Astrocyte (in vitro differentiated cells and primary cell): ENCODE measurements around the gene HNRNPH2. TPM values are rescaled to one million over a fixed set of nuclear protein-coding genes. Genes with fewer than 3 reads are reported as not detected.
A peak's percentile ranks its signal among the peaks of the same experiment; 100 is the strongest.

Experiments
- DNase-seq: peaks from one replicate; pipeline ENCODE4 v3.0.0-alpha.2; 2010; ENCODE audit warnings: low read depth
- FAIRE-seq: peaks from 2 replicates; lab custom pipeline; 2011; peaks lifted over from hg19 to GRCh38; lab: Jason Lieb, UNC
- H2AFZ ChIP-seq: 2 replicates; pipeline ENCODE4 v1.6.0; 2012; ENCODE audit warnings: low read depth, low read length, inconsistent platforms
- H3K27ac ChIP-seq: 2 replicates; pipeline ENCODE4 v1.5.1; 2011; ENCODE audit warnings: low read depth, low read length, inconsistent platforms
- H3K27me3 ChIP-seq: 2 replicates; pipeline ENCODE4 v1.6.0; 2011; ENCODE audit warnings: low read length, inconsistent platforms; ENCODE audit not compliant: insufficient read depth
- H3K36me3 ChIP-seq: 2 replicates; pipeline ENCODE4 v1.5.1; 2011; ENCODE audit warnings: low read length, inconsistent platforms; ENCODE audit not compliant: insufficient read depth
- H3K4me1 ChIP-seq: 2 replicates; pipeline ENCODE4 v1.5.1; 2011; ENCODE audit warnings: low read length, inconsistent platforms; ENCODE audit not compliant: insufficient read depth
- H3K4me2 ChIP-seq: 2 replicates; pipeline ENCODE4 v1.6.0; 2012; ENCODE audit warnings: low read length, inconsistent platforms
- H3K4me3 ChIP-seq: 2 replicates; pipeline ENCODE4 v1.5.1; 2011; ENCODE audit warnings: low read depth, mild to moderate bottlenecking, low read length, inconsistent platforms; ENCODE audit not compliant: insufficient read depth
- H3K79me2 ChIP-seq: 2 replicates; pipeline ENCODE4 v1.6.0; 2012; ENCODE audit warnings: mild to moderate bottlenecking, low read length, inconsistent platforms; ENCODE audit not compliant: insufficient read depth
- H3K9ac ChIP-seq: 2 replicates; pipeline ENCODE4 v1.6.0; 2012; ENCODE audit warnings: mild to moderate bottlenecking, low read length, inconsistent platforms
- H3K9me3 ChIP-seq: 2 replicates; pipeline ENCODE4 v1.5.1; 2012; ENCODE audit warnings: low read depth, mild to moderate bottlenecking, low read length, inconsistent platforms; ENCODE audit not compliant: insufficient read depth
- H4K20me1 ChIP-seq: 2 replicates; pipeline ENCODE4 v1.6.0; 2012; ENCODE audit warnings: low read length, inconsistent platforms; ENCODE audit not compliant: insufficient read depth
- H3K27ac Mint-ChIP-seq: one replicate; pipeline ENCODE4 v1.8.0; 2021; ENCODE audit warnings: mild to moderate bottlenecking, mixed read lengths; ENCODE audit not compliant: unreplicated experiment
- H3K27me3 Mint-ChIP-seq: one replicate; pipeline ENCODE4 v1.8.0; 2021; ENCODE audit warnings: low read depth, mixed read lengths; ENCODE audit not compliant: unreplicated experiment
- H3K36me3 Mint-ChIP-seq: one replicate; pipeline ENCODE4 v1.8.0; 2021; ENCODE audit warnings: low read depth, mixed read lengths; ENCODE audit not compliant: unreplicated experiment
- H3K4me1 Mint-ChIP-seq: one replicate; pipeline ENCODE4 v1.8.0; 2021; ENCODE audit warnings: low read depth, mixed read lengths; ENCODE audit not compliant: unreplicated experiment
- H3K4me3 Mint-ChIP-seq: one replicate; pipeline ENCODE4 v1.8.0; 2021; ENCODE audit warnings: mild to moderate bottlenecking, moderate library complexity, mixed read lengths; ENCODE audit not compliant: unreplicated experiment
- H3K9me3 Mint-ChIP-seq: one replicate; pipeline ENCODE4 v1.8.0; 2021; ENCODE audit warnings: mild to moderate bottlenecking, mixed read lengths; ENCODE audit not compliant: unreplicated experiment
- CTCF ChIP-seq: IDR thresholded peaks from 2 replicates; pipeline ENCODE4 v1.5.1; 2011; ENCODE audit warnings: low read depth, mild to moderate bottlenecking, inconsistent platforms, low read length, moderate library complexity; ENCODE audit not compliant: insufficient read depth
- EZH2 ChIP-seq: IDR thresholded peaks from 2 replicates; pipeline ENCODE4 v1.6.1; 2012; ENCODE audit warnings: mild to moderate bottlenecking, low read length, inconsistent platforms; ENCODE audit not compliant: insufficient read depth
- total RNA-seq: library from RNA; stranded (reverse); gene quantifications from 2 replicates; pipeline ENCODE4 v1.2.1, GENCODE V29; 2021

HNRNPH2 gene
- total RNA-seq, 1 donor from 2014 or later: 48.9 TPM

DNA sequence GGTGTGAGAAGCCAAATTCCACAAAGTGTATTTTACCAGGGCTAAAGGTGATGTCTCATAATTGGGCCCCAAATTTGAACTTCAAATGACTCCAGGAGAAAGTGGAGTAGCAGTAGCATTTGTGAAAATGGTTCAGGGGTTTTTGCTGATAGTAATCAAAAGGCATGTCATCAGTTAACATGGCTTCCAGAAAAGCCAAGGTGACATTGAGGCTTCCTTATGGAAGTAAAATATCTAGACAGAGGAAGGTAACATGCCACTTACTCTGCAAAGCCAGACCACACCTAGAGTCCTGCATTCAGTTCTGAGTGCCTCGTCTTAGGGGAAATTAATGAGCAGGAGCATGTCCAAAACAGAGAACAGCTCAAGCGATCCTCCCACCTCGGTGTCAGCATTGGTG, 19.4 kb upstream of the HNRNPH2 start:
- Histone ChIP-seq H3K36me3 (peaks cover 12% of the 10 kb centered on the region), H3K4me2 (no peak overlapping the region), H4K20me1 (peaks cover 15% of the 10 kb centered on the region), H3K27me3 (no peaks in the 10 kb centered on the region), H2AFZ (no peak overlapping the region), H3K27ac (no peak overlapping the region), H3K9me3 (no peaks in the 10 kb centered on the region), H3K9ac (no peak overlapping the region), H3K79me2 (peaks cover 26% of the 10 kb centered on the region), H3K4me3 (no peak overlapping the region), H3K4me1 (peaks cover 8% of the 10 kb centered on the region)
- Mint-ChIP-seq H3K27me3 (peaks cover 2% of the 10 kb centered on the region), H3K9me3 (no peaks in the 10 kb centered on the region), H3K4me3 (no peak overlapping the region), H3K36me3 (peaks cover 3% of the 10 kb centered on the region), H3K4me1 (peaks cover 2% of the 10 kb centered on the region), H3K27ac (no peak overlapping the region)
- no peak for FAIRE-seq
- TF ChIP-seq EZH2: no peak
- TF ChIP-seq CTCF: no peak
- DNase-seq: no peak

DNA sequence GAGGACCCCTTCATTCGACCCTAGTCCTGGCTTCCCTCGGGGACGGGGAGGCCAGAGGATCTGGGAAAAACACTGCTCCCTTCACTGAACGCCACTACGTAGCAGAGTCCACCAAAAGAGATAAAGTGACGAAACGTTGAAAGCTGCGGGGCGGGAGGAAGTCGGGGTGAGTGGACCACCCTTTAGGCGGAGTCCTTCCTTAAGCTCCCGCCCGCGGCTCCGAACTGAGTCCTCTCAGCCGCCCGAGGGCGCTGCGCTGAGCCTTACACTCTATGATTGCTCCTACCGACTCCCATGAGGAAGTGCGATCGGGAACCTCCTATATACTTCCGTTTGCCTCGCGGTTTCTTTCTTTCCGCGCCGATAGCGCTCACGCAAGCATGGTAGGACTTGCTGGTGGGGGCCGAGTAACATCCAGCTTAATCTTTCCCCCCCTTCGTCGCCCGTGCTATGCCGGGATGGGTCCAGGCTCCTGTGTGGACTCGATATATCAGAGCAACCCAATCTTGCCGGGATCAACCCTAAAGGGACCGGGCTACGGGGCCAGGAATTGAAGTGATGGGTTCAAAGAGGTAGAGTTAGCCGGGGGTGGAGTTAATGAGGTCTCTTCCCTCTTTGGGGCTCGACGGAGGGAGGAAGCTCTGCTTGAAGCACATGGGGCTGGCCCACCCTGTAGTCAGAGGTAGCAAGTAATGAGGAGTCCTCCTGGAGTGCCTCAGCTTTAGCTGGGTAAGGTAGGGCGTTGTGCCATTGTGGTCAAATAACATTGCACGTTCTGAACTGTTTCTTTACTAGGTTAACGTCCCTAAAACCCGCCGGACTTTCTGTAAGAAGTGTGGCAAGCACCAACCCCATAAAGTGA, 17.1 kb upstream of the HNRNPH2 start, which contains the start of gene RPL36A:
Gene RPL36A (plus strand): TSS at position 348 of the 862 bp plus-strand sequence. CDS start 33 bp downstream, at position 381.
- Histone ChIP-seq H3K27me3 (no peaks in the 10 kb centered on the region), H4K20me1 (peaks cover 23% of the 10 kb centered on the region), H3K36me3 (peaks cover 15% of the 10 kb centered on the region), H3K4me1 (peaks cover 8% of the 10 kb centered on the region), H3K9ac (peak within 1 kb of the TSS; percentile 92), H3K9me3 (no peaks in the 10 kb centered on the region), H3K79me2 (peaks cover 26% of the 10 kb centered on the region), H2AFZ (peak within 1 kb of the TSS; percentile 93), H3K4me3 (peak within 1 kb of the TSS; percentile 77), H3K27ac (peak within 1 kb of the TSS; percentile 68), H3K4me2 (peak within 1 kb of the TSS; percentile 98)
- peaks cover 2% of the 10 kb centered on the region for H3K27me3 Mint-ChIP-seq
- FAIRE-seq (no peak), DNase-seq (peak; percentile 81)
- peaks cover 3% of the 10 kb centered on the region for H3K36me3 Mint-ChIP-seq
- H3K27ac Mint-ChIP-seq: peak within 1 kb of the TSS; percentile 93
- peak within 1 kb of the TSS; percentile 96 for H3K4me3 Mint-ChIP-seq
- TF ChIP-seq CTCF (peak; percentile 56), EZH2 (no peak)
- H3K4me1 Mint-ChIP-seq: peaks cover 4% of the 10 kb centered on the region
- no peaks in the 10 kb centered on the region for H3K9me3 Mint-ChIP-seq
